AG09319 (cell line): ENCODE measurements around the gene SLC24A3.

Source experiments
- DNase-seq: peaks from one replicate; pipeline ENCODE4 v3.0.0-alpha.2; 2010; ENCODE audit warnings: low read depth; ENCODE audit errors: extremely low read depth
- CTCF ChIP-seq: IDR thresholded peaks from 2 replicates; pipeline ENCODE4 v1.5.1; 2011; ENCODE audit warnings: low read depth, mild to moderate bottlenecking, inconsistent platforms, low read length, moderate library complexity

Gene SLC24A3

GRCh38 chr20:19605786-19606485 lies 393.5 kb downstream of the SLC24A3 start:
- DNase-seq: no peak
- TF ChIP-seq CTCF: no peak

- no peak for DNase-seq
- TF ChIP-seq CTCF: no peak
These were observed 397.3 kb downstream of the SLC24A3 start for GRCh38 chr20:19609642-19610223.

- TF ChIP-seq CTCF: no peak
- DNase-seq: no peak
These were observed 403.2 kb downstream of the SLC24A3 start for GRCh38 chr20:19615629-19616028.

GRCh38 chr20:19616081-19616480 lies 403.6 kb downstream of the SLC24A3 start:
- no peak for DNase-seq
- no peak for TF ChIP-seq CTCF

GRCh38 chr20:19616620-19617019 lies 404.2 kb downstream of the SLC24A3 start:
- TF ChIP-seq CTCF: no peak
- no peak for DNase-seq

- no peak for DNase-seq
- TF ChIP-seq CTCF: no peak
These were observed 404.8 kb downstream of the SLC24A3 start for GRCh38 chr20:19617256-19617655.

- no peak for TF ChIP-seq CTCF
- no peak for DNase-seq
These were observed 406.3 kb downstream of the SLC24A3 start for GRCh38 chr20:19618711-19619110.
